PC-3 (cell line): ENCODE results near the gene PCYT1B. TPM values are rescaled to one million over a fixed set of nuclear protein-coding genes. Genes with fewer than 3 reads are reported as not detected.

Experiments
- ATAC-seq: fragments of 200-7000 bp; cut with Tn5 transposase; 2 replicates; pipeline ENCODE4 v1.9.1; 2020; ENCODE audit warnings: mild to moderate bottlenecking, moderate library complexity
- BruUV-seq: library from RNA; stranded (reverse); fragments of 400-500 nt; replicated peaks from 2 replicates; lab custom pipeline; 2021; lab: Mats Ljungman, UMichigan
- CTCF ChIA-PET: fragments of 300-600 bp; sonication (Branson Sonifier 250); formaldehyde crosslinking; loops from one replicate; lab custom pipeline; 2022; ENCODE audit warnings: antibody characterized with exemption; lab: Charles Lee
- POLR2A ChIA-PET: fragments of 300-600 bp; sonication (Branson Sonifier 250); formaldehyde crosslinking; loops from one replicate; lab custom pipeline; 2022; ENCODE audit warnings: antibody characterized with exemption; ENCODE audit not compliant: unreplicated experiment; lab: Charles Lee
- DNase-seq: peaks from one replicate; pipeline ENCODE4 v3.0.0-alpha.2; 2015
- H2AFZ ChIP-seq: fragments of 300-600 bp; sonication (generic); 2 replicates; pipeline ENCODE4 v1.6.0; 2016; ENCODE audit warnings: antibody characterized with exemption, low read length
- H3F3A ChIP-seq: fragments of 300-600 bp; sonication (generic); one replicate; pipeline ENCODE4 v1.6.0; 2017; ENCODE audit warnings: antibody characterized with exemption, low read length, control low read depth, mild to moderate bottlenecking; ENCODE audit not compliant: unreplicated experiment
- H3K27ac ChIP-seq: fragments of 300-600 bp; sonication (generic); 2 replicates; pipeline ENCODE4 v1.5.1; 2016; ENCODE audit warnings: mild to moderate bottlenecking, low read length
- H3K27me3 ChIP-seq: fragments of 300-600 bp; sonication (generic); 2 replicates; pipeline ENCODE4 v1.6.1; 2016; ENCODE audit warnings: low read length, mixed read lengths
- H3K36me3 ChIP-seq: fragments of 300-600 bp; sonication (generic); 2 replicates; pipeline ENCODE4 v1.6.1; 2016; ENCODE audit warnings: low read depth, mixed run types, low read length, mixed read lengths
- H3K4me1 ChIP-seq: fragments of 300-600 bp; sonication (generic); 2 replicates; pipeline ENCODE4 v1.5.1; 2016; ENCODE audit warnings: low read length; ENCODE audit not compliant: insufficient read depth
- H3K4me2 ChIP-seq: fragments of 300-600 bp; sonication (generic); 2 replicates; pipeline ENCODE4 v1.6.0; 2016; ENCODE audit warnings: low read length
- H3K4me3 ChIP-seq: fragments of 300-600 bp; sonication (generic); 2 replicates; pipeline ENCODE4 v1.5.1; 2016; ENCODE audit warnings: mild to moderate bottlenecking, low read length, mixed read lengths
- H3K79me2 ChIP-seq: fragments of 300-600 bp; sonication (generic); 2 replicates; pipeline ENCODE4 v1.6.1; 2017; ENCODE audit warnings: low read length, mixed read lengths
- H3K9ac ChIP-seq: fragments of 300-600 bp; sonication (generic); 2 replicates; pipeline ENCODE4 v1.6.0; 2016; ENCODE audit warnings: mild to moderate bottlenecking, low read length
- H3K9me2 ChIP-seq: fragments of 300-600 bp; sonication (generic); replicated peaks from 2 replicates; pipeline ENCODE4 v1.6.1; 2016; ENCODE audit warnings: mixed run types, low read length, mixed read lengths
- H3K9me3 ChIP-seq: fragments of 300-600 bp; sonication (generic); 2 replicates; pipeline ENCODE4 v1.6.1; 2016; ENCODE audit warnings: low read length, mixed read lengths
- H4K20me1 ChIP-seq: fragments of 300-600 bp; sonication (generic); 2 replicates; pipeline ENCODE4 v1.6.1; 2016; ENCODE audit warnings: low read length, mixed read lengths
- CTCF ChIP-seq: fragments of 300-600 bp; sonication (generic); conservative IDR thresholded peaks from 2 replicates; pipeline ENCODE4 v1.5.1; 2017; ENCODE audit warnings: antibody characterized with exemption, low read depth, mild to moderate bottlenecking, low read length
- EZH2 ChIP-seq: fragments of 300-600 bp; sonication (generic); IDR thresholded peaks from one replicate; pipeline ENCODE4 v1.6.1; 2017; ENCODE audit warnings: antibody characterized with exemption, mild to moderate bottlenecking, low read length; ENCODE audit not compliant: unreplicated experiment
- EZH2phosphoT487 ChIP-seq: fragments of 300-600 bp; sonication (generic); IDR thresholded peaks from 2 replicates; pipeline ENCODE4 v1.6.1; 2018; ENCODE audit warnings: mild to moderate bottlenecking, antibody characterized with exemption, low read length, borderline replicate concordance
- intact Hi-C: fragments of 100-400 bp; cut with micrococcal nuclease; formaldehyde crosslinking; loops from 2 replicates; pipeline ENCODE4 v1.9.0; 2023
- total RNA-seq: library from RNA; depleted of rRNA; stranded (reverse); fragments of >200 nt; gene quantifications from 2 replicates; pipeline ENCODE4 v1.2.3, GENCODE V29; 2014

Gene PCYT1B
- total RNA-seq, 1 experiment from 2014 or later: not detected

- Histone ChIP-seq H3K9me3 (no peaks in the 10 kb centered on the region), H3K36me3 (no peaks in the 10 kb centered on the region), H4K20me1 (no peaks in the 10 kb centered on the region), H3K4me2 (no peak overlapping the region), H3K27ac (no peak overlapping the region), H2AFZ (no peak overlapping the region), H3K79me2 (no peaks in the 10 kb centered on the region), H3K27me3 (no peaks in the 10 kb centered on the region), H3K9ac (no peak overlapping the region), H3F3A (no peaks in the 10 kb centered on the region), H3K4me3 (no peak overlapping the region), H3K4me1 (no peaks in the 10 kb centered on the region), H3K9me2 (no peaks in the 10 kb centered on the region)
- ChIA-PET CTCF (no interaction called here), POLR2A (no interaction called here)
- BruUV-seq: no TSS peak
- TF ChIP-seq CTCF (no peak), EZH2phosphoT487 (no peak), EZH2 (no peak)
- DNase-seq: no peak
- intact Hi-C loops: no loop called here
- ATAC-seq: no peak
These were observed 97.0 kb downstream of the PCYT1B start for GRCh38 chrX:24550166-24550565.

GRCh38 chrX:24547961-24548360, 99.2 kb downstream of the PCYT1B start:
- Histone ChIP-seq H3K27me3 (no peaks in the 10 kb centered on the region), H3K4me1 (no peaks in the 10 kb centered on the region), H3K27ac (no peak overlapping the region), H3K9ac (no peak overlapping the region), H3K9me2 (no peaks in the 10 kb centered on the region), H2AFZ (no peak overlapping the region), H3K4me2 (no peak overlapping the region), H3K4me3 (no peak overlapping the region), H3K36me3 (no peaks in the 10 kb centered on the region), H3K9me3 (no peaks in the 10 kb centered on the region), H3F3A (no peaks in the 10 kb centered on the region), H4K20me1 (no peaks in the 10 kb centered on the region), H3K79me2 (no peaks in the 10 kb centered on the region)
- no peak for ATAC-seq
- CTCF ChIA-PET: no interaction called here
- no peak for DNase-seq
- intact Hi-C loops: no loop called here
- no TSS peak for BruUV-seq
- POLR2A ChIA-PET: no interaction called here
- TF ChIP-seq EZH2phosphoT487: no peak
- TF ChIP-seq EZH2: no peak
- no peak for TF ChIP-seq CTCF

DNA sequence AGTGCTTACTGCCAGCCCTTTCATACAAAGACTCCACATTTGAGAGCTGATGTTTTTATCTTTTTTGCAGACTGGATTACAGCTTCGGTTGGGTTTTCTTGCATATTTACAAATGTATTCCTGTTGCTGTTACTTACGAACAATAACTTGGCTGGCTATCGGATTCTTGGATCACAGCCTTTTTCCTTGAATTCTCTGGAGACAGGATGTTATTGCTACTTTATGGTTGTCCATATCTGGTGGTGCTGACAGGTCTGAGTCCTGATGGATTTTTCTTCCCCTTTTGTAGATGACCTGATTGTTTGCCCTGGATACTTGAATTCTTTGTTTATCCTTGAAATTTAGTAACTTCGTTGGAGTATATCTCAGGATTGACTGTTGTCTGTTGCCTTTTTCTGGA, 104.4 kb downstream of the PCYT1B start:
- ATAC-seq (no peak), DNase-seq (no peak)
- H3K4me3 ChIP-seq: no peak overlapping the region
- intact Hi-C loops: no loop called here
- no peaks in the 10 kb centered on the region for H3K9me3 ChIP-seq
- CTCF ChIA-PET: no interaction called here
- H3K9ac ChIP-seq: no peak overlapping the region
- H3K4me2 ChIP-seq: no peak overlapping the region
- H3K27me3 ChIP-seq: no peaks in the 10 kb centered on the region
- no peak overlapping the region for H3K27ac ChIP-seq
- TF ChIP-seq CTCF: no peak
- no peak for TF ChIP-seq EZH2phosphoT487
- TF ChIP-seq EZH2: no peak
- POLR2A ChIA-PET: no interaction called here
- no peak overlapping the region for H2AFZ ChIP-seq
- H3K36me3 ChIP-seq: no peaks in the 10 kb centered on the region
- no peaks in the 10 kb centered on the region for H3F3A ChIP-seq
- no peaks in the 10 kb centered on the region for H3K9me2 ChIP-seq
- H4K20me1 ChIP-seq: no peaks in the 10 kb centered on the region
- no TSS peak for BruUV-seq
- H3K79me2 ChIP-seq: no peaks in the 10 kb centered on the region
- no peaks in the 10 kb centered on the region for H3K4me1 ChIP-seq
